ENCODE data around the gene FAM229A. TPM values are rescaled to one million over a fixed set of nuclear protein-coding genes. Genes with fewer than 3 reads are reported as not detected.

The FAM229A gene
- total RNA-seq, 4 donors from 2014 or later, result 1.4 to 7.1 (median 3.2) TPM

DNA sequence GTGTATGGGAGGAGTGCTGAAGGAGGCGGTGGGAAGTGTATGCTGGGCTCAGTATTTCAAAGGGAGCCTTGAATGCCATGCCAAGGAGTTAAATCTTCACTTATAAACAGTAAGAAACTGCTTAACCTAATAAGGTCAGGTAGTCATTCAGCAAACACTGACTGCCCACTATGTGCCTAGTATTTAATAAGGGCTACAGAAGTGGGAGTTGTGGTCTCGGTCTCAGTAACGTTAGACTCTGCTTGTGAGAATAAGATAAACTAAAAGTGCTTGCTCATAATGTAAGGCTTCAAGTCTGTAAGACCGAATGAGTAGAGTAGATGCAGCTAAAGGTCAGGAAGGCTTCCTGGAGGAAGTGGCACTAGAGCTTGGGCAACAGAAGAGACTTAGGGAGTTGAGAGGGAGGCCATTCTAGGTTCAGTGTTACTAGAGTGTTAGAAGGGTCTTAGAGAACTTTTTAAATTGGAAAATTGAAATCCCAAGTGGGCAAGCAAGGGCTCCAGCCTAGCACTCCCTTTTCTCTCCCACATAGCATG, 32.3 kb downstream of the FAM229A start:
- H3K27me3 ChIP-seq, result no peaks in the 10 kb centered on the region
- peaks cover 12 to 33% (median 17%) of the 10 kb centered on the region in 3 donors for H3K4me1 ChIP-seq
- TF ChIP-seq CTCF (IDR thresholded peaks at IDR 0.05), result no peak
- no peak for TF ChIP-seq POLR2A (IDR thresholded peaks at IDR 0.05)
- H3K36me3 ChIP-seq, result peaks cover 17 to 95% (median 32%) of the 10 kb centered on the region in 3 donors
- DNase-seq, result no peak
- no peaks in the 10 kb centered on the region for H3K9me3 ChIP-seq
- H3K4me3 ChIP-seq, result no peak overlapping the region
- WGBS, 2 donors, result 82 to 89% methylated on average over 4 of the region's 4 CpGs
- intact Hi-C loops (cut with DNase I), result no loop called here
- H3K27ac ChIP-seq, result no peak overlapping the region

- TF ChIP-seq CTCF (IDR thresholded peaks at IDR 0.05) (no peak), POLR2A (IDR thresholded peaks at IDR 0.05) (no peak)
- DNase-seq, result no peak
- Histone ChIP-seq H3K4me1 (peaks cover 0 to 10% (median 4%) of the 10 kb centered on the region in 3 donors), H3K36me3 (peaks cover 20 to 100% (median 35%) of the 10 kb centered on the region in 3 donors), H3K4me3 (no peak overlapping the region), H3K27ac (no peak overlapping the region), H3K9me3 (no peaks in the 10 kb centered on the region), H3K27me3 (no peaks in the 10 kb centered on the region)
- intact Hi-C loops (cut with DNase I), result no loop called here
- 90 to 100% methylated on average over 4 to 9 of the region's 11 CpGs for WGBS, 2 donors
Measured at GRCh38 chr1:32327204-32327603, 35.1 kb downstream of the FAM229A start.

- no peaks in the 10 kb centered on the region for H3K27me3 ChIP-seq
- intact Hi-C loops (cut with DNase I), result no loop called here
- no peaks in the 10 kb centered on the region for H3K9me3 ChIP-seq
- H3K36me3 ChIP-seq, result peaks cover 9 to 98% (median 27%) of the 10 kb centered on the region in 3 donors
- 39 to 60% methylated on average over 5 of the region's 5 CpGs for WGBS, 2 donors
- no peak for DNase-seq
- no peak overlapping the region for H3K27ac ChIP-seq
- H3K4me1 ChIP-seq, result peaks cover 0 to 6% (median 0%) of the 10 kb centered on the region in 3 donors
- H3K4me3 ChIP-seq, result no peak overlapping the region
- TF ChIP-seq POLR2A (IDR thresholded peaks at IDR 0.05) (no peak), CTCF (IDR thresholded peaks at IDR 0.05) (no peak)
Measured at GRCh38 chr1:32321712-32322291, 40.5 kb downstream of the FAM229A start.

DNA sequence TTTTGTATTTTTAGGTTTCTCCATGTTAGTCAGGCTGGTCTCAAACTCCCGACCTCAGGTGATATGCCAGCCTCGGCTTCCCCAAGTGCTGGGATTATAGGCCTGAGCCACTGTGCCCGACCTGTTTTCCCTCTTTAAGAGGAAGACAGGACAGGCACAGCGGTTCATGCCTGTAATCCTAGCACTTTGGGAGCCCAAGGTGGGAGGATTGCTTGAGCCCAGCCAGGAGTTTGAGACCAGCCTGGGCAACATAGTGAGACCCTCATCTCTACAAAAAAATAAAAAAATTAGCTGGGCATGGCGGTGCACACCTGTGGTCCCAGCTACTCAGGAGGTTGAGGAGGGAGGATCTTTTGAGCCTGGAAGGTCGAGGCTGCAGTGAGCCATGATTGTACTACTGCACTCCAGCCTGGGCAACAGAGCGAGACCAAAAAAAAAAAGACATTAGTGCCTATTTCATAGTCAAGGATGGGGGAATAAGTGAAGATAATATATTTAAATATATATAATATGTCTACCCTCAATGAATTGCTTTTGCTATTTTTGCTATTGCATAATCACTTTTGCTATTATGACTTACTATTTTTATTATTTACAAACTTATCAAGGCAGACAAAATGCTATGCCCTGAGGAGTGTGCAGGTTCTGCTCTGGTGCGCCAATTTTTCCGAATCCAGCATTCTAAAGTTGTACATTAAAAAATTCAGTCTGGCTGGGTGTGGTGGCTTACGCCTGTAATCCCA, 44.0 kb downstream of the FAM229A start:
- peaks cover 0 to 82% (median 16%) of the 10 kb centered on the region in 3 donors for H3K36me3 ChIP-seq
- no peaks in the 10 kb centered on the region for H3K27me3 ChIP-seq
- 85 to 93% methylated on average over 5 to 8 of the region's 10 CpGs for WGBS, 2 donors
- H3K9me3 ChIP-seq, result no peaks in the 10 kb centered on the region
- DNase-seq, result no peak
- no peak for TF ChIP-seq CTCF (IDR thresholded peaks at IDR 0.05)
- no peak for TF ChIP-seq POLR2A (IDR thresholded peaks at IDR 0.05)
- H3K4me3 ChIP-seq, result no peak overlapping the region
- H3K27ac ChIP-seq, result no peak overlapping the region
- intact Hi-C loops (cut with DNase I), result no loop called here
- peaks cover 0 to 6% (median 0%) of the 10 kb centered on the region in 3 donors for H3K4me1 ChIP-seq

DNA sequence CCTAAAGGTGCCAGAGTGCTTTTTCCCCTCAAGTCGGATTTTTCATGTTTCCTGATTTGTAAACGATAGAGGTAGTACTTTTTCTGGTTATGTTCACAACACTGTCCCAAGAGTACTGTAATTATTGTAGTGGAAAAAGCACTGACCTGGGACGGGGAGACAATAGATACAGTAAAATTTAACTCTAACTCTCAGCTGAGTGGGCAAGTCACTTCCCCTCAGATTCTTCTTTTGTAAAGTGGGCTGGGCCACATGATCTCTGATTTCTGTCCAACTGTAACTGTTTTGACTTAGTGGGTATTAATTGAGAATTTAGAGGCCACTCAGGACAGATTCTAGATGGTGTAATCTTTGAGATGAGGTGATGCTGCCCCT, 45.4 kb downstream of the FAM229A start:
- H3K27me3 ChIP-seq, result no peaks in the 10 kb centered on the region
- no peaks in the 10 kb centered on the region for H3K9me3 ChIP-seq
- H3K4me1 ChIP-seq, result peaks cover 0 to 9% (median 0%) of the 10 kb centered on the region in 3 donors
- 72 to 75% methylated on average over 3 of the region's 3 CpGs for WGBS, 2 donors
- peaks cover 0 to 72% (median 12%) of the 10 kb centered on the region in 3 donors for H3K36me3 ChIP-seq
- H3K27ac ChIP-seq, result no peak overlapping the region
- intact Hi-C loops (cut with DNase I), result no loop called here
- DNase-seq, result no peak
- no peak overlapping the region for H3K4me3 ChIP-seq
- no peak for TF ChIP-seq POLR2A (IDR thresholded peaks at IDR 0.05)
- TF ChIP-seq CTCF (IDR thresholded peaks at IDR 0.05), result peak in 1 of 6 experiments; percentile 5

All from esophagus squamous epithelium (tissue), 5 donors.